ENCODE data around the gene SLC31A1. TPM values are rescaled to one million over a fixed set of nuclear protein-coding genes. Genes with fewer than 3 reads are reported as not detected.
"Not testable (repeated sequence)": the region's sequence is repeated elsewhere in the genome, so short reads cannot be mapped to it uniquely, and the experiment has no call there.

SLC31A1 gene
- total and polyA plus RNA-seq, 2 of the 8 experiments (the other 6 are each of a cell fraction or from before 2014, with no cell fraction given): 23.9 to 40.8 TPM

DNA sequence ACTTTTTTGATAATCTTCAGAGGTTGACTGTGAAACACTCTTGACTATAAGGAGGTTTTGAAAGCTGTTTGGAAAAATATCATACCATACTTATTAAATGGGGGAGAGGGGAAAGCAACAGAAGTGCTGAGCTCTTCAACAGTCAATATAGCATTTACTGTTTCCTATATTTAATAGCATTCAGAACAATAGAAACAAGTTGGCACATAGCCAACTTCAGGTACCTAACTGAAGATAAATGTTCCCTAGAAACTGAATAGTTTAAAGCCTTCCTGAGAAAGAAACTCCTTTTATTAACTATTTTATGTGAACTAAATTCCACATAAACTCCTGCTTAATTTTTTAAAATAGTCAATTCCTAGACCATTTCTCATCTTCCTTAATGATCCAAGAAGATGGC is 26.3 kb downstream of the SLC31A1 start (continued):
- TF ChIP-seq POU5F1 (IDR thresholded peaks at IDR 0.05; ENCODE audit: low read depth, low read length): no peak
- TF ChIP-seq ATF3 (IDR thresholded peaks at IDR 0.05; ENCODE audit: insufficient read depth, low read depth, low read length): no peak
- no peak for TF ChIP-seq GTF2F1 (IDR thresholded peaks at IDR 0.05; ENCODE audit: borderline replicate concordance, low read depth, low read length)
- TF ChIP-seq SIRT6 (IDR thresholded peaks at IDR 0.05; ENCODE audit: low read length): no peak

- H3K4ac ChIP-seq (replicated peaks; ENCODE audit: insufficient read length, low read depth, low read length); H3K9me3 ChIP-seq (ENCODE audit: insufficient read depth in 2 of 2, low read depth in 1 of 2, low read length in 1 of 2); H3K14ac ChIP-seq (ENCODE audit: insufficient read length); H4K91ac ChIP-seq (replicated peaks; ENCODE audit: insufficient read length, low read length); H4K5ac ChIP-seq (ENCODE audit: insufficient read length, low read depth, low read length); H2AK5ac ChIP-seq (ENCODE audit: low read depth, low read length); H3K36me3 ChIP-seq (ENCODE audit: control insufficient read depth in 2 of 4, insufficient read depth in 4 of 4, low read length in 3 of 4); H3K18ac ChIP-seq (ENCODE audit: extremely low read depth, low read length); H3K4me2 ChIP-seq (ENCODE audit: insufficient read depth in 1 of 2, low read depth in 2 of 2, low read length in 2 of 2); H3K27ac ChIP-seq (ENCODE audit: low read depth, low read length); H2BK15ac ChIP-seq (ENCODE audit: low read length); H2BK120ac ChIP-seq (replicated peaks; ENCODE audit: low read depth, low read length); H4K20me1 ChIP-seq (replicated peaks in 1 of 2; ENCODE audit: control insufficient read depth in 1 of 2, insufficient read depth in 2 of 2, low read length in 2 of 2); H3K4me3 ChIP-seq (ENCODE audit: extremely low read depth in 1 of 4, insufficient read depth in 2 of 4, low read depth in 3 of 4, low read length in 4 of 4); POLR2A ChIA-PET (ENCODE audit: partially characterized antibody); DNase-seq (ENCODE audit: low read depth in 1 of 2, low spot score in 2 of 2); H3K56ac ChIP-seq (replicated peaks; ENCODE audit: insufficient read length, low read depth, low read length); H4K8ac ChIP-seq (ENCODE audit: extremely low read depth, insufficient read depth, low read length); CTCF ChIA-PET (ENCODE audit: partially characterized antibody); H3K27me3 ChIP-seq (replicated peaks in 1 of 4; ENCODE audit: control insufficient read depth in 3 of 4, extremely low read depth in 1 of 4, insufficient read depth in 3 of 4, low read length in 3 of 4); H3K9ac ChIP-seq (replicated peaks in 1 of 4; ENCODE audit: extremely low read depth in 1 of 4, low read depth in 3 of 4, low read length in 3 of 4); H3K4me1 ChIP-seq (replicated peaks in 1 of 4; ENCODE audit: control insufficient read depth in 3 of 4, insufficient read depth in 4 of 4, low read length in 3 of 4); H3K23me2 ChIP-seq (ENCODE audit: low read depth, low read length); H3K23ac ChIP-seq (ENCODE audit: insufficient read length); FAIRE-seq; H3K79me2 ChIP-seq (ENCODE audit: control insufficient read depth in 1 of 2, insufficient read depth in 2 of 2, low read length in 2 of 2); H2AFZ ChIP-seq (ENCODE audit: low read length); H2BK20ac ChIP-seq (ENCODE audit: low read length); H3K79me1 ChIP-seq (ENCODE audit: low read depth, low read length); H2BK5ac ChIP-seq (ENCODE audit: low read depth, low read length); H2BK12ac ChIP-seq (ENCODE audit: low read depth, low read length): not testable (repeated sequence)
- WGBS, 2 experiments (ENCODE audit: extremely low coverage in 1 of 2, insufficient coverage in 1 of 2, insufficient read length in 1 of 2, insufficient replicate concordance in 2 of 2, low coverage in 1 of 2, low lambda C conversion rate in 2 of 2, missing lambda C conversion rate in 1 of 2): 84% methylated on average over 2 of the region's 2 CpGs; no CpG with 5 or more reads in 1 of the 2 experiments
These were observed 28.3 kb downstream of the SLC31A1 start for GRCh38 chr9:113249661-113250060.
